ENCODE measurements around the gene PTPN4. TPM values are rescaled to one million over a fixed set of nuclear protein-coding genes. Genes with fewer than 3 reads are reported as not detected.

The PTPN4 gene
- total and polyA plus RNA-seq, 2 experiments from 2014 or later, result 41.6 to 90.4 TPM

- no peak overlapping the region for H2AFZ ChIP-seq
- H3F3A ChIP-seq (replicated peaks; ENCODE audit: low read depth), result no peaks in the 10 kb centered on the region
- H3K9me3 Mint-ChIP-seq, result peaks cover 24% of the 10 kb centered on the region
- peaks cover 10% of the 10 kb centered on the region; the same call in 1 of the 2 replicates for H3K9me2 ChIP-seq (ENCODE audit: insufficient read depth)
- 0 out of 2 replicates have a peak overlapping the region, but pooled peaks have one; percentile 9 for H3K27ac ChIP-seq (ENCODE audit: low read depth)
- H3K27me3 Mint-ChIP-seq (ENCODE audit: insufficient read depth, low read depth, poor library complexity), result peaks cover 7% of the 10 kb centered on the region
- peaks cover 99% of the 10 kb centered on the region for H3K79me2 ChIP-seq (replicated peaks; ENCODE audit: insufficient read depth)
- H3K4me1 ChIP-seq (ENCODE audit: insufficient read depth), result peaks cover 24% of the 10 kb centered on the region
- no peak overlapping the region for H3K4me2 ChIP-seq
- no peak overlapping the region for H3K27ac Mint-ChIP-seq
- peaks cover 44% of the 10 kb centered on the region for H3K4me1 Mint-ChIP-seq
- ATAC-seq, result no peak
- H4K20me1 ChIP-seq (replicated peaks; ENCODE audit: insufficient read depth), result peaks cover 7% of the 10 kb centered on the region
- H3K36me3 Mint-ChIP-seq (ENCODE audit: low read depth), result peaks cover 38% of the 10 kb centered on the region
- no peak for DNase-seq (ENCODE audit: low spot score)
- peaks cover 15% of the 10 kb centered on the region; the same call in 1 of the 2 replicates for H3K36me3 ChIP-seq (ENCODE audit: insufficient read depth)
- H3K27me3 ChIP-seq (ENCODE audit: insufficient read depth), result no peaks in the 10 kb centered on the region
- TF ChIP-seq NANOG (IDR thresholded peaks at IDR 0.05; ENCODE audit: borderline replicate concordance) (no peak), CREB1 (CRISPR knock-in tag; IDR thresholded peaks at IDR 0.05; ENCODE audit: low read depth) (no peak)
- TF ChIP-seq, protein P1, sequence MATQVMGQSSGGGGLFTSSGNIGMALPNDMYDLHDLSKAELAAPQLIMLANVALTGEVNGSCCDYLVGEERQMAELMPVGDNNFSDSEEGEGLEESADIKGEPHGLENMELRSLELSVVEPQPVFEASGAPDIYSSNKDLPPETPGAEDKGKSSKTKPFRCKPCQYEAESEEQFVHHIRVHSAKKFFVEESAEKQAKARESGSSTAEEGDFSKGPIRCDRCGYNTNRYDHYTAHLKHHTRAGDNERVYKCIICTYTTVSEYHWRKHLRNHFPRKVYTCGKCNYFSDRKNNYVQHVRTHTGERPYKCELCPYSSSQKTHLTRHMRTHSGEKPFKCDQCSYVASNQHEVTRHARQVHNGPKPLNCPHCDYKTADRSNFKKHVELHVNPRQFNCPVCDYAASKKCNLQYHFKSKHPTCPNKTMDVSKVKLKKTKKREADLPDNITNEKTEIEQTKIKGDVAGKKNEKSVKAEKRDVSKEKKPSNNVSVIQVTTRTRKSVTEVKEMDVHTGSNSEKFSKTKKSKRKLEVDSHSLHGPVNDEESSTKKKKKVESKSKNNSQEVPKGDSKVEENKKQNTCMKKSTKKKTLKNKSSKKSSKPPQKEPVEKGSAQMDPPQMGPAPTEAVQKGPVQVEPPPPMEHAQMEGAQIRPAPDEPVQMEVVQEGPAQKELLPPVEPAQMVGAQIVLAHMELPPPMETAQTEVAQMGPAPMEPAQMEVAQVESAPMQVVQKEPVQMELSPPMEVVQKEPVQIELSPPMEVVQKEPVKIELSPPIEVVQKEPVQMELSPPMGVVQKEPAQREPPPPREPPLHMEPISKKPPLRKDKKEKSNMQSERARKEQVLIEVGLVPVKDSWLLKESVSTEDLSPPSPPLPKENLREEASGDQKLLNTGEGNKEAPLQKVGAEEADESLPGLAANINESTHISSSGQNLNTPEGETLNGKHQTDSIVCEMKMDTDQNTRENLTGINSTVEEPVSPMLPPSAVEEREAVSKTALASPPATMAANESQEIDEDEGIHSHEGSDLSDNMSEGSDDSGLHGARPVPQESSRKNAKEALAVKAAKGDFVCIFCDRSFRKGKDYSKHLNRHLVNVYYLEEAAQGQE (IDR thresholded peaks at IDR 0.05; ENCODE audit: unreplicated experiment), result no peak
- H3K4me3 ChIP-seq, result no peak overlapping the region
- no peak overlapping the region for H3K4me3 Mint-ChIP-seq
These were observed 96.8 kb downstream of the PTPN4 start for GRCh38 chr2:119856469-119856901.

DNA sequence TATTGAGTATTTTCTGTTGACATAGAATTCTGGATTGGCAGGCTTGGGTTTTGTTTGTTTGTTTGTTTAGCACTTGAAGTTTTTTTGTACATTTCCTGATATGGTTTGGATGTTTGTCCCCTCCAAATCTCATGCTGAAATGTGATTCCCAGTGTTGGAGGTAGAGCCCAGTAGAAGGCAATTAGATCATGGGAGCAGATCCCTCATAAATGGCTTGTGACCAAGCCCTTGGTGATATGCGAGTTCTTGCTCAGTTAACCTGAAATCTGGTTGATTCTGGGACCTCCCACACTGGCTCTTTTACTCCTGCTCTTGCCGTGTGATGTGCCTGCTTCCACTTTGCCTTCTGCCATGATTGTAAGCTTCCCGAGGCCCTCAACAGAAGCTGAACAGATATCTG, 98.0 kb downstream of the PTPN4 start:
- no peak overlapping the region for H3K4me3 ChIP-seq
- peaks cover 12% of the 10 kb centered on the region for H3K9me3 Mint-ChIP-seq
- peaks cover 31% of the 10 kb centered on the region for H3K4me1 ChIP-seq (ENCODE audit: insufficient read depth)
- H3K27me3 ChIP-seq (ENCODE audit: insufficient read depth), result no peaks in the 10 kb centered on the region
- no peak overlapping the region for H3K4me3 Mint-ChIP-seq
- H3K27ac ChIP-seq (ENCODE audit: low read depth), result no peak overlapping the region
- H3F3A ChIP-seq (replicated peaks; ENCODE audit: low read depth), result no peaks in the 10 kb centered on the region
- peaks cover 10% of the 10 kb centered on the region; the same call in 1 of the 2 replicates for H3K9me2 ChIP-seq (ENCODE audit: insufficient read depth)
- peaks cover 97% of the 10 kb centered on the region for H3K79me2 ChIP-seq (replicated peaks; ENCODE audit: insufficient read depth)
- peaks cover 7% of the 10 kb centered on the region for H4K20me1 ChIP-seq (replicated peaks; ENCODE audit: insufficient read depth)
- ATAC-seq, result no peak
- H3K4me2 ChIP-seq, result no peak overlapping the region
- H3K36me3 ChIP-seq (ENCODE audit: insufficient read depth), result peaks cover 5% of the 10 kb centered on the region; the same call in 1 of the 2 replicates
- DNase-seq (ENCODE audit: low spot score), result no peak
- peaks cover 4% of the 10 kb centered on the region for H3K27me3 Mint-ChIP-seq (ENCODE audit: insufficient read depth, low read depth, poor library complexity)
- peaks cover 51% of the 10 kb centered on the region for H3K4me1 Mint-ChIP-seq
- no peak overlapping the region for H2AFZ ChIP-seq
- H3K27ac Mint-ChIP-seq, result peak overlapping the region; percentile 74
- peaks cover 28% of the 10 kb centered on the region for H3K36me3 Mint-ChIP-seq (ENCODE audit: low read depth)
- TF ChIP-seq ZNF114 (CRISPR knock-in tag; IDR thresholded peaks at IDR 0.05) (no peak), NANOG (IDR thresholded peaks at IDR 0.05; ENCODE audit: borderline replicate concordance) (no peak), EZH2 (IDR thresholded peaks at IDR 0.05; ENCODE audit: low read depth, unreplicated experiment) (no peak), ZNF331 (CRISPR knock-in tag; IDR thresholded peaks at IDR 0.05; ENCODE audit: low read depth) (no peak), EZH2phosphoT487 (IDR thresholded peaks at IDR 0.05; ENCODE audit: unreplicated experiment) (no peak), JUNB (IDR thresholded peaks at IDR 0.05; ENCODE audit: unreplicated experiment) (no peak), CREB1 (CRISPR knock-in tag; IDR thresholded peaks at IDR 0.05; ENCODE audit: low read depth) (no peak)
- TF ChIP-seq, protein P2, sequence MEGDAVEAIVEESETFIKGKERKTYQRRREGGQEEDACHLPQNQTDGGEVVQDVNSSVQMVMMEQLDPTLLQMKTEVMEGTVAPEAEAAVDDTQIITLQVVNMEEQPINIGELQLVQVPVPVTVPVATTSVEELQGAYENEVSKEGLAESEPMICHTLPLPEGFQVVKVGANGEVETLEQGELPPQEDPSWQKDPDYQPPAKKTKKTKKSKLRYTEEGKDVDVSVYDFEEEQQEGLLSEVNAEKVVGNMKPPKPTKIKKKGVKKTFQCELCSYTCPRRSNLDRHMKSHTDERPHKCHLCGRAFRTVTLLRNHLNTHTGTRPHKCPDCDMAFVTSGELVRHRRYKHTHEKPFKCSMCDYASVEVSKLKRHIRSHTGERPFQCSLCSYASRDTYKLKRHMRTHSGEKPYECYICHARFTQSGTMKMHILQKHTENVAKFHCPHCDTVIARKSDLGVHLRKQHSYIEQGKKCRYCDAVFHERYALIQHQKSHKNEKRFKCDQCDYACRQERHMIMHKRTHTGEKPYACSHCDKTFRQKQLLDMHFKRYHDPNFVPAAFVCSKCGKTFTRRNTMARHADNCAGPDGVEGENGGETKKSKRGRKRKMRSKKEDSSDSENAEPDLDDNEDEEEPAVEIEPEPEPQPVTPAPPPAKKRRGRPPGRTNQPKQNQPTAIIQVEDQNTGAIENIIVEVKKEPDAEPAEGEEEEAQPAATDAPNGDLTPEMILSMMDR (conservative IDR thresholded peaks at IDR 0.05; ENCODE audit: low read depth in 2 of 2), result no peak
- TF ChIP-seq, protein P1 (IDR thresholded peaks at IDR 0.05; ENCODE audit: unreplicated experiment), result no peak

All from GM23338 (cell line).